Gastrocnemius medialis (tissue), 4 donors: ENCODE data around the gene TBL1Y. TPM values are rescaled to one million over a fixed set of nuclear protein-coding genes. Genes with fewer than 3 reads are reported as not detected.

Source experiments
- ATAC-seq, 2 donors: fragments of 150-250 bp; one replicate each; pipeline ENCODE4 v1.9.1; 2016
- DNase-seq, 2 donors: peaks; one replicate each; pipeline ENCODE4 v3.0.0-alpha.2; 2019
- H3K27ac ChIP-seq, 4 donors: fragments of 200-600 bp; sonication (generic); 1 replicate in 1 of 4; 2 replicates in 3 of 4; pipeline ENCODE4 v1.5.1; 2016 to 2018; ENCODE audit warnings: mild to moderate bottlenecking in 2 of 4, moderate library complexity in 1 of 4
- H3K27me3 ChIP-seq, 3 donors: fragments of 200-600 bp; sonication (generic) in 2 of 3; 1 replicate in 1 of 3; 2 replicates in 2 of 3; pipeline versions ENCODE4 v1.5.1 to v1.6.0; 2016 to 2019; ENCODE audit warnings: mild to moderate bottlenecking in 1 of 3, moderate library complexity in 1 of 3
- H3K36me3 ChIP-seq, 2 donors: fragments of 200-600 bp; sonication (generic) in 1 of 2; one replicate each; pipeline ENCODE4 v1.5.1; 2017 to 2018
- H3K4me1 ChIP-seq, 2 donors: fragments of 200-600 bp; sonication (generic) in 1 of 2; one replicate each; pipeline ENCODE4 v1.5.1; 2016 to 2017; ENCODE audit warnings: mild to moderate bottlenecking in 2 of 2
- H3K4me3 ChIP-seq, 4 donors: fragments of 200-600 bp; sonication (generic) in 3 of 4; 1 replicate in 1 of 4; 2 replicates in 3 of 4; pipeline ENCODE4 v1.5.1; 2016 to 2019; ENCODE audit warnings: mild to moderate bottlenecking in 2 of 4
- H3K9me3 ChIP-seq, 3 donors: fragments of 200-600 bp; sonication (generic) in 2 of 3; 1 replicate in 1 of 3; 2 replicates in 2 of 3; pipeline ENCODE4 v1.5.1; 2016 to 2019
- CTCF ChIP-seq, 5 experiments: fragments of 450-650 bp in 3 of 5; fragments of 200-600 bp in 2 of 5; sonication (generic) in 2 of 5; IDR thresholded peaks in 4 of 5; conservative IDR thresholded peaks in 1 of 5; 1 replicate in 4 of 5; 2 replicates in 1 of 5; pipeline ENCODE4 v1.5.1; 2016 to 2019; ENCODE audit warnings: antibody characterized with exemption in 5 of 5, mild to moderate bottlenecking in 3 of 5, moderate library complexity in 3 of 5
- POLR2A ChIP-seq, 2 donors: fragments of 450-650 bp; IDR thresholded peaks; one replicate each; pipeline ENCODE4 v1.6.1; 2017; ENCODE audit warnings: antibody characterized with exemption in 2 of 2, mild to moderate bottlenecking in 2 of 2, moderate library complexity in 2 of 2
- in situ Hi-C, 4 donors: fragments of 200-750 bp; cut with MboI; loops; one replicate each; pipeline versions ENCODE4 v1.15.0 to v1.8.0; 2017; ENCODE audit warnings: low sequenced_read_pairs in 4 of 4
- intact Hi-C: fragments of 100-400 bp; cut with DNase I; formaldehyde crosslinking; loops from one replicate; pipeline ENCODE4 v1.15.1; 2023; ENCODE audit warnings: low total_unique reads
- total RNA-seq, 4 donors: library from RNA; depleted of rRNA; stranded (reverse); fragments of >200 nt; gene quantifications; one replicate each; pipeline versions ENCODE4 v1.1.0 to v1.2.3, GENCODE V29; 2016

The TBL1Y gene
- total RNA-seq, 4 donors from 2014 or later, result 1.1 to 8.8 TPM; not detected in 2

GRCh38 chrY:6967736-6968135, 57.2 kb downstream of the TBL1Y start:
- H3K9me3 ChIP-seq, result no peaks in the 10 kb centered on the region
- intact Hi-C loops, result no loop called here
- in situ Hi-C loops, result loop anchor here in 1 of 4 donors (25.0 kb wide), 1 partner anchor 120 kb away; no protein-coding TSS in a partner anchor
- no peaks in the 10 kb centered on the region for H3K27me3 ChIP-seq
- H3K4me3 ChIP-seq, result no peak overlapping the region
- no peaks in the 10 kb centered on the region for H3K36me3 ChIP-seq
- no peaks in the 10 kb centered on the region for H3K4me1 ChIP-seq
- H3K27ac ChIP-seq, result no peak overlapping the region
- TF ChIP-seq CTCF (IDR thresholded peaks at IDR 0.05 in 4 of 5, conservative IDR thresholded peaks at IDR 0.05 in 1 of 5) (no peak), POLR2A (IDR thresholded peaks at IDR 0.05) (no peak)
- DNase-seq, result peak; percentile 12 to 22
- peak in 1 of 2 donors; percentile 75 for ATAC-seq

DNA sequence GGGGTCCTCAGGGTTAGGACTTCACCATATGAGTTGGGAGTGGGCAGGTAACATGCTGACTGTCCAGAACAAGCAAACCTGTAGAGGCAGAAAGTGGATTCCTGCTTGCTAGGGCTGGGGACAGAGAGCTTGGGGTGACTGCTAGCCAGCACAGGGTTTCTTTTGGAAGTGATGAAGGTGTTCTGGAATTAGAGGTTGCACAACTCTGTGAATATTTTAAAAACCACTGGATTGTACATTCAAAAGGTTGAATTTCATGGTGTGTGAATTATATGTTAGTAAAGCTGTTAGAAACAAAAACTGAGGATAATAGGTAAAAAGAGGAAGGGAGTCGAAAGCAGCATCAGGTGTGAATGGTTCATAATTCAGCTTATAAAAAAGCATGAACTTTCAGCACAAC, 57.7 kb downstream of the TBL1Y start:
- intact Hi-C loops (no loop called here), in situ Hi-C loops (loop anchor here in 1 of 4 donors (25.0 kb wide), 1 partner anchor 119 kb away; no protein-coding TSS in a partner anchor)
- Histone ChIP-seq H3K4me3 (no peak overlapping the region), H3K9me3 (no peaks in the 10 kb centered on the region), H3K4me1 (no peaks in the 10 kb centered on the region), H3K36me3 (no peaks in the 10 kb centered on the region), H3K27me3 (no peaks in the 10 kb centered on the region), H3K27ac (no peak overlapping the region)
- no peak for DNase-seq
- TF ChIP-seq CTCF (IDR thresholded peaks at IDR 0.05 in 4 of 5, conservative IDR thresholded peaks at IDR 0.05 in 1 of 5) (no peak), POLR2A (IDR thresholded peaks at IDR 0.05) (no peak)
- ATAC-seq, result no peak

- H3K27me3 ChIP-seq, result no peaks in the 10 kb centered on the region
- intact Hi-C loops, result no loop called here
- DNase-seq, result no peak
- H3K36me3 ChIP-seq, result no peaks in the 10 kb centered on the region
- ATAC-seq, result no peak
- H3K4me1 ChIP-seq, result no peaks in the 10 kb centered on the region
- in situ Hi-C loops, result loop anchor here in 1 of 4 donors (25.0 kb wide), 1 partner anchor 115 kb away; no protein-coding TSS in a partner anchor
- no peak overlapping the region for H3K27ac ChIP-seq
- H3K4me3 ChIP-seq, result no peak overlapping the region
- no peaks in the 10 kb centered on the region for H3K9me3 ChIP-seq
- no peak for TF ChIP-seq POLR2A (IDR thresholded peaks at IDR 0.05)
- TF ChIP-seq CTCF (IDR thresholded peaks at IDR 0.05 in 4 of 5, conservative IDR thresholded peaks at IDR 0.05 in 1 of 5), result no peak
Measured at GRCh38 chrY:6972271-6972887, 61.9 kb downstream of the TBL1Y start.

- ATAC-seq (no peak), DNase-seq (no peak)
- Histone ChIP-seq H3K27ac (no peak overlapping the region), H3K36me3 (no peaks in the 10 kb centered on the region), H3K4me3 (no peak overlapping the region), H3K27me3 (no peaks in the 10 kb centered on the region), H3K9me3 (no peaks in the 10 kb centered on the region), H3K4me1 (no peaks in the 10 kb centered on the region)
- intact Hi-C loops (no loop called here), in situ Hi-C loops (loop anchor here in 1 of 4 donors (25.0 kb wide), 1 partner anchor 112 kb away; no protein-coding TSS in a partner anchor)
- TF ChIP-seq POLR2A (IDR thresholded peaks at IDR 0.05) (no peak), CTCF (IDR thresholded peaks at IDR 0.05 in 4 of 5, conservative IDR thresholded peaks at IDR 0.05 in 1 of 5) (no peak)
Measured at GRCh38 chrY:6974971-6975370, 64.5 kb downstream of the TBL1Y start.
